ENCODE results near the gene ZMYND12.

- TF ChIP-seq CTCF (conservative IDR thresholded peaks at IDR 0.05): no peak
- no peak for TF ChIP-seq ZFX (IDR thresholded peaks at IDR 0.05)
These were observed 22.0 kb upstream of the ZMYND12 start for GRCh38 chr1:42477775-42478174.

Data from C4-2B (cell line).